B cell (primary cell): ENCODE measurements around the gene TRDN. TPM values are rescaled to one million over a fixed set of nuclear protein-coding genes. Genes with fewer than 3 reads are reported as not detected.

ENCODE experiments used
- ATAC-seq: fragments of 200-7000 bp; cut with Tn5 transposase; one replicate; pipeline ENCODE4 v1.10.0; 2021; ENCODE audit warnings: low read depth, mild to moderate bottlenecking, moderate number of reproducible peaks, moderate library complexity
- CTCF ChIA-PET: fragments of 350-600 bp; sonication (Branson Sonifier 250); formaldehyde crosslinking; loops from one replicate; lab custom pipeline; 2021; ENCODE audit warnings: antibody characterized with exemption, inconsistent platforms; lab: Charles Lee
- POLR2A ChIA-PET: fragments of 350-600 bp; sonication (Branson Sonifier 250); formaldehyde crosslinking; loops from one replicate; lab custom pipeline; 2021; ENCODE audit warnings: antibody characterized with exemption; lab: Charles Lee
- DNase-seq: peaks from one replicate; pipeline ENCODE4 v3.0.0; 2013
- H2AFZ ChIP-seq: 2 replicates; pipeline ENCODE4 v1.6.1; 2012; ENCODE audit warnings: mild to moderate bottlenecking, low read depth, low read length; ENCODE audit not compliant: insufficient read depth, poor library complexity, severe bottlenecking
- H3K27ac ChIP-seq, 2 donors: 1 replicate in 1 of 2; 2 replicates in 1 of 2; pipeline ENCODE4 v1.5.1; 2012 to 2013; ENCODE audit warnings: low read length in 2 of 2, mild to moderate bottlenecking in 2 of 2, moderate library complexity in 1 of 2
- H3K27me3 ChIP-seq, 4 experiments: fragments of 200-600 bp in 1 of 4; sonication (generic) in 1 of 4; replicated peaks in 1 of 4; 1 replicate in 2 of 4; 2 replicates in 2 of 4; pipeline versions ENCODE4 v1.6.1 to v1.7.0; 2013 to 2016; ENCODE audit warnings: low read length in 3 of 4, mild to moderate bottlenecking in 2 of 4, mixed read lengths in 1 of 4, moderate library complexity in 1 of 4; ENCODE audit not compliant: insufficient read depth in 4 of 4, control insufficient read depth in 3 of 4; ENCODE audit errors: control extremely low read depth in 1 of 4
- H3K36me3 ChIP-seq, 2 experiments: replicated peaks in 1 of 2; 1 replicate in 1 of 2; 2 replicates in 1 of 2; pipeline versions ENCODE4 v1.6.1 to v1.7.1; 2013; ENCODE audit warnings: low read length in 1 of 2; ENCODE audit not compliant: insufficient read depth in 2 of 2, control insufficient read depth in 1 of 2; ENCODE audit errors: control extremely low read depth in 1 of 2, extremely low read depth in 1 of 2
- H3K4me1 ChIP-seq, 2 donors: fragments of 200-600 bp in 1 of 2; sonication (generic) in 1 of 2; 1 replicate in 1 of 2; 2 replicates in 1 of 2; pipeline versions ENCODE4 v1.5.1 to v1.6.1; 2013 to 2017; ENCODE audit warnings: low read length in 2 of 2; ENCODE audit not compliant: control insufficient read depth in 2 of 2, insufficient read depth in 2 of 2
- H3K4me2 ChIP-seq: replicated peaks from 2 replicates; pipeline ENCODE3; 2012; ENCODE audit warnings: mild to moderate bottlenecking, low read depth, low read length; ENCODE audit not compliant: poor library complexity, severe bottlenecking
- H3K4me3 ChIP-seq, 5 experiments: fragments of 200-600 bp in 1 of 5; sonication (generic) in 1 of 5; 1 replicate in 3 of 5; 2 replicates in 2 of 5; pipeline versions ENCODE4 v1.5.1 to v1.7.0; 2011 to 2016; ENCODE audit warnings: low read length in 4 of 5, mild to moderate bottlenecking in 4 of 5, low read depth in 2 of 5, control low read depth in 1 of 5, moderate library complexity in 1 of 5; ENCODE audit not compliant: insufficient read depth in 1 of 5; ENCODE audit errors: control extremely low read depth in 1 of 5, extremely low read depth in 1 of 5
- H3K79me2 ChIP-seq: fragments of 200-600 bp; sonication (generic); one replicate; pipeline ENCODE4 v1.6.0; 2016; ENCODE audit warnings: low read length; ENCODE audit not compliant: control insufficient read depth, insufficient read depth
- H3K9ac ChIP-seq: fragments of 200-600 bp; sonication (generic); 2 replicates; pipeline ENCODE4 v1.6.1; 2017; ENCODE audit warnings: mild to moderate bottlenecking, low read length, moderate library complexity
- H3K9me3 ChIP-seq, 3 donors: one replicate each; pipeline versions ENCODE4 v1.6.1 to v1.7.1; 2013; ENCODE audit warnings: low read length in 2 of 3; ENCODE audit not compliant: control insufficient read depth in 2 of 3, insufficient read depth in 1 of 3; ENCODE audit errors: control extremely low read depth in 1 of 3
- H4K20me1 ChIP-seq: 2 replicates; pipeline ENCODE4 v1.6.0; 2012; ENCODE audit warnings: mild to moderate bottlenecking, low read length; ENCODE audit not compliant: insufficient read depth, control insufficient read depth, poor library complexity, severe bottlenecking
- H3K27ac Mint-ChIP-seq: one replicate; pipeline ENCODE4 v1.8.0; 2021; ENCODE audit warnings: mixed read lengths
- H3K27me3 Mint-ChIP-seq: one replicate; pipeline ENCODE4 v1.8.0; 2021; ENCODE audit warnings: mixed read lengths
- H3K4me1 Mint-ChIP-seq: one replicate; pipeline ENCODE4 v1.8.0; 2021; ENCODE audit warnings: mixed read lengths
- H3K4me3 Mint-ChIP-seq: one replicate; pipeline ENCODE4 v1.8.0; 2021; ENCODE audit warnings: mixed read lengths
- H3K9me3 Mint-ChIP-seq: one replicate; pipeline ENCODE4 v1.8.0; 2022; ENCODE audit warnings: mixed read lengths; ENCODE audit not compliant: insufficient read depth
- CTCF ChIP-seq: fragments of 200-600 bp; IDR thresholded peaks from one replicate; pipeline ENCODE4 v1.8.0; 2022; ENCODE audit warnings: antibody characterized with exemption, mild to moderate bottlenecking
- EZH2 ChIP-seq: IDR thresholded peaks from 2 replicates; pipeline ENCODE4 v1.6.1; 2012; ENCODE audit warnings: borderline replicate concordance, low read depth, mild to moderate bottlenecking, moderate library complexity, low read length; ENCODE audit not compliant: insufficient read depth, poor library complexity, severe bottlenecking
- WGBS: methylation state at CpG from one replicate; pipeline ENCODE4 v1.1.5; 2013; ENCODE audit warnings: missing lambda C conversion rate; ENCODE audit not compliant: insufficient coverage; 5-methylcytosine and 5-hydroxymethylcytosine counted together
- intact Hi-C: fragments of 100-400 bp; cut with micrococcal nuclease; formaldehyde crosslinking; loops from one replicate; pipeline ENCODE4 v1.10.0; 2022
- polyA plus RNA-seq: library from polyadenylated mRNA; depleted of rRNA; stranded (reverse); fragments of >200 nt; gene quantifications from 2 replicates; pipeline ENCODE4 v1.2.3, GENCODE V29; 2012
- total RNA-seq, 2 donors: library from RNA; stranded (reverse); fragments of 120-200 nt in 1 of 2; gene quantifications; 1 replicate in 1 of 2; 2 replicates in 1 of 2; pipeline versions ENCODE4 v1.2.3 to v1.2.4, GENCODE V29; 2013 to 2022

Gene TRDN
- total and polyA plus RNA-seq, 2 donors (not counting 1 experiment from before 2014, with no cell fraction given) = not detected

GRCh38 chr6:123423130-123423529 is 213.6 kb downstream of the TRDN start:
- no peaks in the 10 kb centered on the region for H3K27me3 Mint-ChIP-seq
- H3K4me1 Mint-ChIP-seq = no peaks in the 10 kb centered on the region
- no peak overlapping the region for H3K27ac Mint-ChIP-seq
- Histone ChIP-seq H3K27me3 (no peaks in the 10 kb centered on the region), H2AFZ (no peak overlapping the region), H3K36me3 (no peaks in the 10 kb centered on the region), H3K4me1 (no peaks in the 10 kb centered on the region), H3K27ac (no peak overlapping the region), H3K9me3 (no peaks in the 10 kb centered on the region), H3K4me2 (no peak overlapping the region), H4K20me1 (no peaks in the 10 kb centered on the region), H3K79me2 (no peaks in the 10 kb centered on the region), H3K4me3 (no peak overlapping the region), H3K9ac (no peak overlapping the region)
- TF ChIP-seq EZH2 = no peak
- intact Hi-C loops = no loop called here
- no peak overlapping the region for H3K4me3 Mint-ChIP-seq
- DNase-seq = no peak
- ChIA-PET POLR2A (no interaction called here), CTCF (no interaction called here)
- no CpG with 5 or more reads among the region's 1 CpG for WGBS
- H3K9me3 Mint-ChIP-seq = no peaks in the 10 kb centered on the region
- ATAC-seq = no peak

- H3K9me3 Mint-ChIP-seq = no peaks in the 10 kb centered on the region
- no peaks in the 10 kb centered on the region for H3K36me3 ChIP-seq
- no peaks in the 10 kb centered on the region for H3K79me2 ChIP-seq
- H3K4me3 Mint-ChIP-seq = no peak overlapping the region
- CTCF ChIA-PET = interaction anchor here (1.2 kb wide), 1 partner anchor 9 kb away, joined by 4 read pairs; no protein-coding TSS in a partner anchor
- WGBS = no CpG with 5 or more reads among the region's 1 CpG
- intact Hi-C loops = no loop called here
- no peak overlapping the region for H3K27ac ChIP-seq
- no peaks in the 10 kb centered on the region for H3K27me3 Mint-ChIP-seq
- TF ChIP-seq CTCF = no peak
- TF ChIP-seq EZH2 = no peak
- no peak for DNase-seq
- H4K20me1 ChIP-seq = no peaks in the 10 kb centered on the region
- H2AFZ ChIP-seq = no peak overlapping the region
- no peaks in the 10 kb centered on the region for H3K9me3 ChIP-seq
- no peak overlapping the region for H3K27ac Mint-ChIP-seq
- no peaks in the 10 kb centered on the region for H3K4me1 Mint-ChIP-seq
- H3K4me3 ChIP-seq = no peak overlapping the region
- no peak overlapping the region for H3K9ac ChIP-seq
- POLR2A ChIA-PET = no interaction called here
- no peaks in the 10 kb centered on the region for H3K4me1 ChIP-seq
- ATAC-seq = no peak
- H3K27me3 ChIP-seq = no peaks in the 10 kb centered on the region
- no peak overlapping the region for H3K4me2 ChIP-seq
Observed at GRCh38 chr6:123420512-123420911, 216.2 kb downstream of the TRDN start.
